Stimulated activated CD8-positive, alpha-beta memory T cell treated with anti-CD3 and anti-CD28 coated beads, Interleukin-2, amount 100 ng/mL, for 48 hours (primary cell): ENCODE results near the gene KCNN1.
"Not testable (repeated sequence)": the region's sequence is repeated elsewhere in the genome, so short reads cannot be mapped to it uniquely, and the experiment has no call there.

Experiments
- DNase-seq, 2 donors: peaks; one replicate each; pipeline ENCODE4 v3.0.0-alpha.2; 2020; ENCODE audit warnings: low read depth in 2 of 2

KCNN1 gene

GRCh38 chr19:18027151-18027550, 60.2 kb downstream of the KCNN1 start:
- DNase-seq = no peak

DNA sequence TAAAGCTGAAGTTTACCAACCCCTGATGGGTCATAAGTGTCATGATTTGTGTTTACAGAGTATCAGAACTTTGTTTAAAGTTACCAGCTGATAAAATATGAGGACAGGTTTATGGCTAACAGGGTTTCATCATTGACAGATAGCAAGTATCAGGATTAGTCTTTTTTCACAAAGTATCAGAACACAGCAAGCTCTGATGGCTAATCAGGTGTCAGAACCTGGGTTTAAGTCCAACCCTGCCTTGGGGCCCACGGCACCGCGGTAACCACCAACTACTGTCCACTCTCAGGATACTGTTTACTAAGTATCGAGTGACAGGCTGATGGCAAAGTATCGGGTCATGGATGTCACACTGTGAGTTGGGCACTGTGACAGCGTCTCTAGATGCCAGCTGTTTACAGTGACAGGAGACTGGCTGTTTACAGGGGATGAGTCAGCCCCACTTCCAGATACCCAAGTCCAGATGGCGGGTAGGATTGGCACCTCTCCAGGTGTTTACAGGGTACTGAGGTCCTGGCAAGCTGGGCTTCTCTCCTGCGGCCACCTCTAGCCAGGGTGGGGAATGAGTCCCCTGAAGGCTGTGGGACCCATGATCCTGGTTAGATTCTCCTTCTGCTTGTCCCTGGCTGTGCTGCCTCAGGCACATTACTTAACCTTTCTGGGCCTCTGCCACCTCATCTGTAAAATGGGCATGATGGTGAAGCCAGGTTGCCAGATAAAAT, 62.9 kb downstream of the KCNN1 start:
- no peak for DNase-seq

DNA sequence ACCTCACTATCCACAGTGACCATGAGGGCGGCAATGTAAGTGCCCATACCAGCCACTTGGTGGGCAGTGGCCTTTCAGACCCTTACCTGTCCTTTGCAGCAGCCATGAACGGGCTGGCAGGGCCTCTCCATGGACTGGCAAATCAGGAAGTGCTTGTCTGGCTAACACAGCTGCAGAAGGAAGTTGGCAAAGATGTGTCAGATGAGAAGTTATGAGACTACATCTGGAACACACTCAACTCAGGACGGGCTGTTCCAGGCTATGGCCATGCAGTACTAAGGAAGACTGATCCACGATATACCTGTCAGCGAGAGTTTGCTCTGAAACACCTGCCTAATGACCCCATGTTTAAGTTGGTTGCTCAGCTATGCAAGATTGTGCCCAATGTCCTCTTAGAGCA, 64.5 kb downstream of the KCNN1 start:
- not testable (repeated sequence) for DNase-seq

GRCh38 chr19:18032102-18032501, 65.2 kb downstream of the KCNN1 start:
- DNase-seq = not testable (repeated sequence)

DNA sequence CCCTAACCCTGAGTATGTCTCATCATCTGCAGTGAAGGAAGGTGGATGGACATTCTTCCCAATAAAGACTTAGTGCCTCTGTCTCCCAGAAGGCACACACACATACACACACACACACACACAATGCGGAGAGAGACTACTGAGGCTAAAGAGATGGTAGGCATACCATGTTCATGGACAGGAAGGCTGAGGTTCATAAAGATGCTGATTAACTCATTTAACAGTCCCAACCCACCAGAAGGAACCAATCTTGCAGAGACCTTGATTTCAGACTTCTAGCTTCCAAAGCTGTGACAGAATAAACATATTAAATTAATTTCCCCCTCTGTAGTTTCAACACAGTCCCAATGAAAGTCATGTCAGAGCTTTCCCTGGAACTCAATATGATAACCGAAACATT, 74.1 kb downstream of the KCNN1 start:
- DNase-seq = no peak

DNA sequence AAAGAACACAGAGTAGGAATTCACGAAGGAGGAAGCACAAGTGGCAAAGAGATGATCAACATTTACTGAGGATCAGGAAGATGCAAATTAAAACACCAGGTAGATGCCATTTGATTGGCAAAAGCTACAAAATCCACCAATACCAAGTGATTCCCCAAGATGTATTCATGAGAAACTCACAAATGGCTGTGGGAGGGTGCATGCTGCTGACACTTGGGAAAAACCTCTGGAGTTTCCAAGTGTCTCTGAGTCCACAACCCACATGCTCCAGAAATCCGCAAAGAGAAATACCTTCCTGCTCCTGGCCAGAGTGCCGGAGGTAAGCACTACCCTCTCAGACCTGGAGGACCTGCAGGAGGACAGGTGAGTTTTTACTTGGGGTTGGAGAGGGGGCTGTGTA, 76.8 kb downstream of the KCNN1 start:
- no peak for DNase-seq

DNA sequence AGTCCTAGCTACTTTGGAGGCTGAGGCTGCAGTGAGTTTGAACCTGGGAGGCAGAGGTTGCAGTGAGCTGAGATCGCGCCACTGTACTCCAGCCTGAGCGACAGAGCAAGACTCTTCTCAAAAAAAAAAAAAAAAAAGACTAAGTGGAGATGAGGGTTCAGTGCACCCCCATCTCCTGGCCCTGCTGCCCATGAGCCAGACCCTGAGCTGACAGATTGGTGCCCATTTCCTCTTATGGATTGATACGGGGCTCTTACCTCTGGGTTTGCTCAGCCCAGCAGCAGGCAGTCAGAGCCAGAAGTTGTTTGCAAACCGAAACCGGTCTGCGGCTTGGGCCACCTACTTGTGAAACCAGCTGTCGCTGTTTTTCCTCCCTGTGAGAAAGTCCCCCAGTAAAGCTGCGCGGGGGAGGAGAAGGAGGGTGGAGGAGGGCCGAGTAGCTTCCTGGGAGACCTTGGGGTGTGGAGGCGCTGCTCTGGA, 78.0 kb downstream of the KCNN1 start:
- peak; percentile 82 to 86 for DNase-seq

- no peak for DNase-seq
Measured at GRCh38 chr19:18045307-18046050, 78.6 kb downstream of the KCNN1 start.

- no peak for DNase-seq
Measured at GRCh38 chr19:18046059-18046718, 79.3 kb downstream of the KCNN1 start.

GRCh38 chr19:18049385-18049784, 82.5 kb downstream of the KCNN1 start:
- no peak for DNase-seq
